Muscle layer of colon (tissue), 2 donors: ENCODE measurements around the gene FANCG.

Experiments
- H3K27ac ChIP-seq: one replicate; pipeline ENCODE4 v1.7.0; 2013; ENCODE audit warnings: low read depth, mild to moderate bottlenecking, low read length, moderate library complexity
- H3K27me3 ChIP-seq, 2 donors: one replicate each; pipeline ENCODE4 v1.7.0; 2013; ENCODE audit warnings: low read length in 2 of 2, mild to moderate bottlenecking in 2 of 2; ENCODE audit not compliant: insufficient read depth in 2 of 2, control insufficient read depth in 1 of 2
- H3K36me3 ChIP-seq: one replicate; pipeline ENCODE4 v1.7.0; 2013; ENCODE audit warnings: mild to moderate bottlenecking, low read length; ENCODE audit not compliant: insufficient read depth
- H3K4me1 ChIP-seq: one replicate; pipeline ENCODE4 v1.7.0; 2013; ENCODE audit warnings: mild to moderate bottlenecking, low read length; ENCODE audit not compliant: insufficient read depth
- H3K4me3 ChIP-seq, 2 donors: one replicate each; pipeline ENCODE4 v1.7.0; 2013; ENCODE audit warnings: low read length in 2 of 2, low read depth in 1 of 2, mild to moderate bottlenecking in 1 of 2, moderate library complexity in 1 of 2
- H3K9ac ChIP-seq: one replicate; pipeline ENCODE4 v1.7.0; 2013; ENCODE audit warnings: low read length
- H3K9me3 ChIP-seq: one replicate; pipeline ENCODE4 v1.7.0; 2013; ENCODE audit warnings: mild to moderate bottlenecking, low read length
- donor health status: abdominal sarcoma.
- donor health status: Adenocarcinoma of cecum.

Gene FANCG

DNA sequence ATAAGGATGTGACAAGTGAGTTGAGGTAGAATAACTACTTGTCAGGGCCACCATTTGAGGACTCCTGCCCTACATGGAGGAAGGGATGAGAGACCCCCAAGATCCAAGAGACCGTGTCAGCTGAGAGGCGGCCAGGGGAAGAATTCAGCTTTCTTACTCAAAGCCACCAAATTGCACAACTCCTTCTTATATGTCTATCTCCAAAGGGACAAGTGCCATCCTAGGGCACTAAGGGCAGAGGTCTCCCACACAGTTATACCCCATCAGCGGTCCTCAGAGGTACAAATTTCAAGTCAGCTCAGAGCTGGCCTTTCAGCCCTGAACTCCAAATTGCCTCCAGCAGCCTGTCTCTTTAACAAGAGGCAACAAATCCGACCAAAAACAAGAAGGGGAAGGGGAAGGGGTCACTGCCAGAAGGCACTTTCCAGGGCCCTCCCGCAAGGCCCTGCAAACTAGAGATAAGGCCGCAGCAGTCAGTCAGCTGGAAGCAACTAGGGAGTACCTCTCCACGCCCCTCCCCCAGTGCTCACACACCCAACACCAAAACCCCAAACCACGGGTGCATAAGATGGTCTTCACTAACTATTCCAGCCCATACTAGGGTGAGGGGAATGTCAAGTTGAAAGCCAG, 29.3 kb upstream of the FANCG start:
- H3K4me3 ChIP-seq = no peak overlapping the region
- H3K27ac ChIP-seq = no peak overlapping the region
- H3K9ac ChIP-seq = no peak overlapping the region
- H3K9me3 ChIP-seq = no peaks in the 10 kb centered on the region
- peaks cover 43% of the 10 kb centered on the region for H3K36me3 ChIP-seq
- peaks cover 33% of the 10 kb centered on the region for H3K4me1 ChIP-seq
- no peaks in the 10 kb centered on the region for H3K27me3 ChIP-seq

DNA sequence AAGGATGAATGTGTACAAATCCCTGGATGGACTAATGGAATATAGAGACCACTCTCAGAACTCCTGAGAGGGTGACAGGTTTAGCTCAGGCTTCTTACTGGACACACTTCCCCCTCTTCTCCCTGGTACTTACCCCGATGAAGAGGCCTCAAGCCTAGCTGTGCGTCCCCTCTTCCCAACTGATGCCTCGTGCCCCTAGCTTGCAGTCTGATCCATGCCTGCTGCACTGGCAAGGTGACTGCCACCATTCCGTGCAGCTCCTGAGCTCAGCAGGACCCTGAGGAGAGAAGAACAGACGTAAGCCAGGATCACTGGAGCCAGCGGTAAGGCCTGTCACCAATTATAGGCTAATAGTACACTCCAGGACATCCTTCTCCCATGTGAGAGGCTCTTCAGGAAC, 28.7 kb upstream of the FANCG start:
- Histone ChIP-seq H3K27me3 (no peaks in the 10 kb centered on the region), H3K9me3 (no peaks in the 10 kb centered on the region), H3K4me1 (peaks cover 32% of the 10 kb centered on the region), H3K36me3 (peaks cover 43% of the 10 kb centered on the region), H3K9ac (no peak overlapping the region), H3K27ac (no peak overlapping the region), H3K4me3 (no peak overlapping the region)

DNA sequence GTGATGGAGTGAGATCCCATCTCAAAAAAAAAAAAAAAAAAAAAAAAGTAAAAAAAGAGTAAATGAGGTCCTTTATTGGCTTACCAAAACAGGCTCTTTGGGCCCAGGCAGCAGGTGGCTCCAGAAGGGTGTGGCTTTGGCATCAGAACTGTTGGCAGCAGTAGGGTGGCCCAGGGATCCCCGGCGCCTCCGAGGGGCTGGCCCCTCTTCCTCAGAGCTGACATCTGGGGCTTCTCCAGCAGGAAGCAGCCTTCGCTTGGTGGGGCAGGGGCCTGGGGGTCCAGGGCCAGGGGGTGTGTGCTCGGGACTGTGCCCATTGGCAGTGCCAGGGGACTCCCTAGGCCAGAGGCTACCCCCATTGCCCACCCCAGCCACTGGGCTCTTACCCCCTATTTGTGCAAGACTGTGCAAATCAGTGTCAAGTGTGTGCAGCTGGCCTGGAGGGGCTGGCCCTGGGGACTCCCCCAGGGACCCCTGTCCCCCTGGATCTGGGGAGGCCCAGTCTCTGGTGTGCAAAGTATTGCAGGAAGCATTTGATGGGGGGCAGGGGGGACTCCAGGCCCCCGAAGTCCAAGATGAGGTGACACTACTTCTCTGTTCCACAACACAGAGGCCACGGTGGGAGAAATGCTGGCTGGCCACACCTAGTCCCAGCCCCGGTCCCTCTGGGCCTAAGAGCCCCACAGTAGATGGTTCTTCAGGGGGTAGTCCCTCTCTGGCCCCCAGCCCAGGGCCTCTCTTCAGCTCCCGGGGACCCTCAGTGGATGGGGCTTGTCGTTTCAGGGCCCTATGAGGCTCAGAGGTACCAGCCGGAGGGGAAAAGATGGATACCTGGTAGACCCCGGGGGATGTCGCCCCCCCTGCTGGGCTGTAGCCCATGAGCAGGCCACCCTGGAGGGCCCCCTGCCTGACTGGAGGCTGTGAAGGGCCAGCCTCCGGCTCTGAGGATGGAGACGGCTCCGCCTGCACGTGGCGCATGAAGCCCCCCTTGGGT, 27.9 kb upstream of the FANCG start:
- Histone ChIP-seq H3K9ac (no peak overlapping the region), H3K27me3 (no peaks in the 10 kb centered on the region), H3K36me3 (peaks cover 43% of the 10 kb centered on the region), H3K27ac (no peak overlapping the region), H3K9me3 (no peaks in the 10 kb centered on the region), H3K4me1 (peaks cover 31% of the 10 kb centered on the region), H3K4me3 (no peak overlapping the region)

DNA sequence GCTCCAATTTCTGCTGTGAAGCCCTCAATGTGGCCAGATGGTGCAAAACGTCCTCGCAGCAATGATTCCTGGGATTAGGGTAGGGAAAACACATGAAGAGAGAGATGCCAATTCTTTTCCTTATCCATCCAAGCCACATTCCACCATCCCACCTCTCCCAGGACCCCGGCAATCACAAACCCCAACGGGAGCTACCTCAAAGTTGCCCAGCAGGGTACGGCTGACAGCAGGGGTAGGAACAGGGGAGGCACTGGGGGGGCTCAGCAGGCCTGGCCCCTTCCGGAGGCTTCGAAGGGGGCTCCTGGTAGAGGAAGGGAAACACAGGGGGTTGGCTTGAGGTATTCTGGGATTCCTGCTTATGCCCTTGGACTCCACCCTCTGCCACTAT, 26.6 kb upstream of the FANCG start:
- Histone ChIP-seq H3K27ac (no peak overlapping the region), H3K36me3 (peaks cover 45% of the 10 kb centered on the region), H3K4me3 (no peak overlapping the region), H3K9ac (no peak overlapping the region), H3K9me3 (no peaks in the 10 kb centered on the region), H3K4me1 (peaks cover 33% of the 10 kb centered on the region), H3K27me3 (no peaks in the 10 kb centered on the region)

DNA sequence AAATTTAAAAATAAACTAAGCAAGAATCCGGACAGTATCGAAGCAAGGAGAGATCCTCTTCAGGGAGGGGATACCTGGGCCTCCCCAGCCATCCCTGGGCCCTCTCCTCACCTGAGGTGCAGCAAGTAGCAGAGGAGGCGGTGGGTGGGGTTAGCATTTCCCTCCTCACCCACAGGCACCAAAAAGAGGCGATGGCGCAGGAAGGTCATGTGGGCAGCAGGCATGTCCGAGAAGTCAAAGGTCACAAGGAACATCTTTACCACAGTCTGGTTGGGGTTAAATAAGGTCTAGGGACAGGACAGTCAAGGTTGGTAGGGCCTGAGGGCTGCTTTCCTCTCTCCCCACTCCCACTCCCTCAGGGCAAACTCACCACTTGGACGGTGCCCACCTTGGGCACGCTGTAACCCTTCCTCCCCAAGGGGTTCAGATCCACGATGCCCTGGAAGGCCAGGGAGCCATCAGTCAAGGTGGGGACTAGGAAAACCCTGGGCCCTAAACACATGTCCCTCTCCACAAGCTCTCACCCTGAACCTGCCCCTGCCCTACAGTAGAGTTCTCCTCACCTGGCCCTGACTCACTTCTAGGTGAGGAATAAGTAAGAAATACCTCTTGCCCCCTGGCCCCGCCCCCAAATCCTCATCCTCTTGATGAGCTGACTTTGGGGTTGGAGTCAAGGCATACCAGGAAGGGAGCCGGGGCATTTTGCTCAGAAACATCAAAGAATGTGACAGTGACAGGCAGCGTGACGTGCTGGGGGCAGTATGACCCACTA, 26.0 kb upstream of the FANCG start:
- Histone ChIP-seq H3K27me3 (no peaks in the 10 kb centered on the region), H3K27ac (no peak overlapping the region)

DNA sequence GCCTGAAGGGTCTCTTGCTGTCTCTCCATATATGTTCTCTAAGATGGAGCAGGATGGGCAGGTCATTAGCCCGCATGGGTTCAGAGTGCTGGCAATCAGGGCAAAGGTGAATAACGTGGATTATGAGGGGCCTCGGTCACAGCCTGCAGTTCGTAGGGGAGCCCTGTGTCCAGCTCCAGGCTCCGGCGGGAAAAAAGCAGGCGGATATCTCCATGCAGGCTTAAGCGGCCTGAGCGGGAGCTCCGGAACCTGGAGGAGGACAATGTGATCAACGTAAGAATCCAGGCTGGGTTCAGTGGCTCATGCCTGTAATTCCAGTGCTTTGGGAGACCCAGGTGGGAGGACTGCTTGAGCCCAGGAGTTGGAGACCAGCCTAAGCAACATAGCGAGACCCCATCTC, 25.4 kb upstream of the FANCG start:
- Histone ChIP-seq H3K4me1 (peaks cover 23% of the 10 kb centered on the region), H3K36me3 (peaks cover 57% of the 10 kb centered on the region), H3K4me3 (no peak overlapping the region), H3K9ac (no peak overlapping the region), H3K27me3 (no peaks in the 10 kb centered on the region), H3K27ac (no peak overlapping the region), H3K9me3 (no peaks in the 10 kb centered on the region)

More for the DNA sequence above, 26.0 kb upstream of the FANCG start:
- Histone ChIP-seq H3K36me3 (peaks cover 51% of the 10 kb centered on the region), H3K4me3 (no peak overlapping the region), H3K4me1 (peaks cover 29% of the 10 kb centered on the region), H3K9ac (no peak overlapping the region), H3K9me3 (no peaks in the 10 kb centered on the region)

DNA sequence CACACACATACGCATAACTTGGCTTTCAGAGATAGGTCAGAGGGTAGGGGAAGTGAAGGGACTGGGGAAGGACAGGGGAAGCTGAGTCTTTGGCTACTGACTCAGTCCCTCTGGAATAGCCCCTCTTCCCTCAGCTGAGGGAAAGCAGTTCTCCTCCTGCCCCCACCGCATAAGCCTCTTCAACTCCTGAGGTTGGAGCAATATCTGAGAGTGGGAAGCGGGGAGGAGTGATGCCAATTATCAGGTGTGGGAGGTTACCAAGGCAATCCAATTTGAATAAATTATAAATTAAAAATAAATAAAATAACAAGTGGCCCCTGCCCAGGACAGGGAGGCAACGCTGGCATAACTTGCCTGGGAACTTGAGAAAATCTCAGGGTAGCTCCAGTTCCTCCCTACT, 24.8 kb upstream of the FANCG start:
- Histone ChIP-seq H3K4me3 (no peak overlapping the region), H3K9me3 (no peaks in the 10 kb centered on the region), H3K9ac (no peak overlapping the region), H3K4me1 (peaks cover 20% of the 10 kb centered on the region), H3K27me3 (no peaks in the 10 kb centered on the region), H3K36me3 (peaks cover 62% of the 10 kb centered on the region), H3K27ac (no peak overlapping the region)

GRCh38 chr9:35103660-35104191, 24.0 kb upstream of the FANCG start:
- H3K27me3 ChIP-seq = no peaks in the 10 kb centered on the region
- H3K4me1 ChIP-seq = peaks cover 20% of the 10 kb centered on the region
- peaks cover 61% of the 10 kb centered on the region for H3K36me3 ChIP-seq
- peak overlapping the region in 1 of 2 donors; percentile 98 for H3K4me3 ChIP-seq
- peak overlapping the region; percentile 70 for H3K27ac ChIP-seq
- no peak overlapping the region for H3K9ac ChIP-seq
- H3K9me3 ChIP-seq = no peaks in the 10 kb centered on the region

DNA sequence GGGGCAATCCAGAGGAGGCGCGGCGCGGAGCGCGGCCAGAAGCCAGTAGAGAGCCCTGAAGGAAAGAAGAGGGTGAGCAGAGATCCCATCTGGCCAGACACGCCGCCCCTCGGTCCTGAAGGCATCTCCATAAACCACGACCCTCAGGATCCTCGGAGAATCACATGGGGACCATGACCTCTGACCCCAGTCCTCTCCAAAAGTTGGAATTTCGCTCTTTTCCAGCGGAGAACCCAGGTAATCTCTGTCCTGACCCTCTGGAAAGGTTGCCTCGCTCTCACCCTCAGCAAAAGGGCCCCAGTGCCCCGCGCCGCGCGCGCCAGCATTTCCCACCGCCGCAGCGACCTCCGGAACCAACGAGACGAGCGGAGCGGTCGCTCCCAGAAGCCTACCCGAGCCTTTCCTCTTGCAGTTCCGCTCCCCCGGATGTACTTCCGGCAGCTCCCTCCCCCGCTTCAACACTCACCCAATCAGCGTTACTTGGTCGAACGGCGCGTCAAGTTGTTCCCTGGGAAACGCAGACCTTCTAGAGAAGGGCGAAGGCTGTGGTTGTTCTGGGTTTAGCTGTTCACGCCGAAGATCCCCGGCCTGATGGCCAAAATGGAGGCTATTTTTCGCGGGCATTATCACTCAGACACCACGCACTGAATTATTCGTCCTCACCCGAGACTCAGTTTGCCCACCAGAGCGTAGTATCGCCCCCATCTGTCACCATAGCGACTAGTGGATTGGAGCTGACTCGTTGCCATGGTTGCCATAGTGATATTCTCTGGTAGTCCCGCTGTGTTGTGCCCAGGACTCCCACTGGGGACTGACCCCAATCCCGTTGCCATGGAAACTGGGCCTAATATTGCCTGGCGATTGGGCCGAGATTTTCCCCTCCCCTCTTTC, 23.3 kb upstream of the FANCG start, which contains the start of gene STOML2:
STOML2 (minus strand) TSS at position 363 of the 891 bp plus-strand sequence; CDS start at position 326, 37 bp downstream.
- Histone ChIP-seq H3K36me3 (peaks cover 55% of the 10 kb centered on the region), H3K27ac (peak within 1 kb of the TSS; percentile 70), H3K4me3 (peak within 1 kb of the TSS; percentile 43 to 98), H3K27me3 (no peaks in the 10 kb centered on the region), H3K4me1 (peaks cover 20% of the 10 kb centered on the region), H3K9ac (peak within 1 kb of the TSS; percentile 88), H3K9me3 (no peaks in the 10 kb centered on the region)

- H3K9me3 ChIP-seq = no peaks in the 10 kb centered on the region
- peaks cover 49% of the 10 kb centered on the region for H3K36me3 ChIP-seq
- no peaks in the 10 kb centered on the region for H3K27me3 ChIP-seq
- peak overlapping the region; percentile 70 for H3K27ac ChIP-seq
- H3K9ac ChIP-seq = peak overlapping the region; percentile 88
- H3K4me3 ChIP-seq = peak overlapping the region; percentile 43 to 98
- H3K4me1 ChIP-seq = peaks cover 20% of the 10 kb centered on the region
Observed at GRCh38 chr9:35102465-35102768, 22.7 kb upstream of the FANCG start.
